HL-60 (cell line): ENCODE results near the gene CPN2.

Source experiments
- CTCF ChIP-seq: IDR thresholded peaks from one replicate; pipeline ENCODE4 v1.5.1; 2011; ENCODE audit warnings: low read length, control low read depth, inconsistent platforms; ENCODE audit not compliant: insufficient read depth
- GABPA ChIP-seq: IDR thresholded peaks from 2 replicates; pipeline ENCODE4 v1.6.1; 2012; ENCODE audit warnings: low read depth
- POLR2AphosphoS5 ChIP-seq: IDR thresholded peaks from 2 replicates; pipeline ENCODE4 v1.6.1; 2012; ENCODE audit warnings: low read depth
- REST ChIP-seq: IDR thresholded peaks from 2 replicates; pipeline ENCODE4 v1.6.1; 2012; ENCODE audit warnings: low read depth; ENCODE audit not compliant: insufficient replicate concordance
- SPI1 ChIP-seq: IDR thresholded peaks from 2 replicates; pipeline ENCODE4 v1.6.1; 2012; ENCODE audit warnings: low read depth, mild to moderate bottlenecking, borderline replicate concordance

GRCh38 chr3:194395778-194396538 is 44.8 kb upstream of the CPN2 start:
- no peak for TF ChIP-seq POLR2AphosphoS5
- TF ChIP-seq CTCF = no peak
- TF ChIP-seq REST = no peak
- TF ChIP-seq SPI1 = no peak
- no peak for TF ChIP-seq GABPA
